Activated T-helper 2 cell treated with anti-CD3 and anti-CD28 coated beads, Interferon-gamma antibody, Interleukin-2, Interleukin-4, amounts not matched to agents 10 μg/mL and 5 μg/mL and 100 μg/mL, durations not matched to agents 14 hours and 24 hours and 36 hours (primary cell): Measurements from ENCODE around the gene UNC5C. TPM values are rescaled to one million over a fixed set of nuclear protein-coding genes. Genes with fewer than 3 reads are reported as not detected.
"Not testable (repeated sequence)": the region's sequence is repeated elsewhere in the genome, so short reads cannot be mapped to it uniquely, and the experiment has no call there.

ENCODE experiments used
- DNase-seq: peaks from one replicate; pipeline ENCODE4 v3.0.0; 2021; ENCODE audit warnings: low spot score
- H3K27ac Mint-ChIP-seq: one replicate; pipeline ENCODE4 v1.8.0; 2021; ENCODE audit warnings: mixed read lengths
- H3K27me3 Mint-ChIP-seq: one replicate; pipeline ENCODE4 v1.8.0; 2021; ENCODE audit warnings: low read depth, mixed read lengths
- H3K36me3 Mint-ChIP-seq: one replicate; pipeline ENCODE4 v1.8.0; 2021; ENCODE audit warnings: low read depth, mixed read lengths
- H3K4me1 Mint-ChIP-seq: one replicate; pipeline ENCODE4 v1.8.0; 2021; ENCODE audit warnings: low read depth, mixed read lengths
- H3K4me3 Mint-ChIP-seq: one replicate; pipeline ENCODE4 v1.8.0; 2021; ENCODE audit warnings: low read depth, mild to moderate bottlenecking, moderate library complexity, mixed read lengths
- H3K9me3 Mint-ChIP-seq: one replicate; pipeline ENCODE4 v1.8.0; 2021; ENCODE audit warnings: mixed read lengths
- intact Hi-C: fragments of 100-400 bp; cut with micrococcal nuclease; formaldehyde crosslinking; loops from one replicate; pipeline ENCODE4 v1.15.1; 2023
- total RNA-seq: library from RNA; stranded (reverse); gene quantifications from 2 replicates; pipeline ENCODE4 v1.2.3, GENCODE V29; 2022

Gene UNC5C
- total RNA-seq, 1 donor from 2014 or later = 0.11 TPM

DNA sequence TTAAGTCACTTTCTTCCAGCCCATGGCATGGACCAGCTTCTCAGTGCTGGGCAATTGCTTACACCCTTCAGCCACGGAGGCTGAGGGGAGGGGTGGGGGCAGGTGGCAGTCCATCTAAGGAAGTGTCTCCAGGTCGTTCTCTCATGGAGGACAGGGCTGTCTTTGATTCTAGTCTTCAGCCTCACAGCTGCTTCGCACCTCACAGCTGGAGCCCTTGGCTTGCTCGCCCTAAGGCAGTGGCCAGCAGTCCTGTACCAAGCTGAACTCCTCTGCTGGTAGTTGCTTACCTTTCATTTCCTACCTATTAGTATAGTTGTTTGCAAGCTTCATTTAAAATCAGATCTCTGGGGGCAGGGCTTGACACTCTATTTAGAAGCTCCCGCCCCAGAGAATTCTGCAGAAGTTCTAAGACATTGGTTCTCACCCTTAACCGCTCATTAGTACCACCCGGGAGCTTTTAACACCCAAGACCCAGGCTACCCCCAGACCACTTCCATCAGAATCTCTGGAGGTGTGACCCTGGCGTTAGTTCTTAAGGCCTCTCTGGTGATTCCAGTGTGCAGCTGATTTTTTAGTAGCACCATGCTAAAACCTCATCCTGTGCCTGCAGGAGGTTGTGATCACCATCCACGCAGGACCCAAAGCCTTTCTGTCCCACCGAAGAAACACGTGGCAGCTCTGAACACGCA lies 386.8 kb downstream of the UNC5C start:
- Mint-ChIP-seq H3K4me3 (no peak overlapping the region), H3K27ac (no peak overlapping the region), H3K27me3 (peaks cover 5% of the 10 kb centered on the region), H3K4me1 (peaks cover 13% of the 10 kb centered on the region), H3K36me3 (no peaks in the 10 kb centered on the region), H3K9me3 (no peaks in the 10 kb centered on the region)
- DNase-seq = no peak
- intact Hi-C loops = no loop called here

- intact Hi-C loops = loop anchor here (10.0 kb wide), 1 partner anchor 445 kb away; no protein-coding TSS in a partner anchor
- no peak for DNase-seq
- no peak overlapping the region for H3K27ac Mint-ChIP-seq
- no peaks in the 10 kb centered on the region for H3K9me3 Mint-ChIP-seq
- H3K4me3 Mint-ChIP-seq = no peak overlapping the region
- H3K4me1 Mint-ChIP-seq = peaks cover 22% of the 10 kb centered on the region
- no peaks in the 10 kb centered on the region for H3K36me3 Mint-ChIP-seq
- peaks cover 1% of the 10 kb centered on the region for H3K27me3 Mint-ChIP-seq
Observed at GRCh38 chr4:95159384-95159783, 389.4 kb downstream of the UNC5C start.

GRCh38 chr4:95158626-95159025 lies 390.1 kb downstream of the UNC5C start:
- intact Hi-C loops = loop anchor here (10.0 kb wide), 1 partner anchor 446 kb away; no protein-coding TSS in a partner anchor
- H3K4me3 Mint-ChIP-seq = no peak overlapping the region
- H3K36me3 Mint-ChIP-seq = no peaks in the 10 kb centered on the region
- H3K27me3 Mint-ChIP-seq = peaks cover 1% of the 10 kb centered on the region
- H3K27ac Mint-ChIP-seq = no peak overlapping the region
- DNase-seq = no peak
- no peaks in the 10 kb centered on the region for H3K9me3 Mint-ChIP-seq
- peaks cover 22% of the 10 kb centered on the region for H3K4me1 Mint-ChIP-seq

DNA sequence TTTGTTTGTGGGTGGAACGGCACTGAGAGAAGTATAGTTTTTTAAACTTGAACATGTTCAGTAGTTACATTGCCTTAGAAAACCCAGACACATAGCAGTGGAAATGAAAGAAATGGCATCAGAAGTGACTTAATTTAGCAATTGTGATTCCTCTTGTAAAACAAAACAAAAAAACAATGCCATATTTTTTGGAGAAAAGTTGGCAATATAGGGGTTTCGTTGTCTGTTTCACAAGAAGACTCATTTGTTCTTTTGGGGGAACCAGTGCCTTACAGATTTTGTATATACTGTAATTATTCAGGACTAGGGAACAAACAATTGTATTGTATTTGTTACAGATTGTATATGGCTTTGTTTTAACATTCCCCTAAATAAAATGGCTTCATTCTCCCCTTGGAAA lies 390.7 kb downstream of the UNC5C start:
- Mint-ChIP-seq H3K27me3 (peaks cover 1% of the 10 kb centered on the region), H3K36me3 (no peaks in the 10 kb centered on the region), H3K4me3 (no peak overlapping the region), H3K4me1 (peaks cover 22% of the 10 kb centered on the region), H3K27ac (no peak overlapping the region), H3K9me3 (no peaks in the 10 kb centered on the region)
- intact Hi-C loops = loop anchor here (10.0 kb wide), 1 partner anchor 447 kb away; no protein-coding TSS in a partner anchor
- no peak for DNase-seq

GRCh38 chr4:95157596-95157995 lies 391.2 kb downstream of the UNC5C start:
- Mint-ChIP-seq H3K4me3 (no peak overlapping the region), H3K27me3 (no peaks in the 10 kb centered on the region), H3K27ac (no peak overlapping the region), H3K4me1 (peaks cover 22% of the 10 kb centered on the region), H3K36me3 (no peaks in the 10 kb centered on the region), H3K9me3 (no peaks in the 10 kb centered on the region)
- DNase-seq = no peak
- intact Hi-C loops = loop anchor here (2.0 to 10.0 kb wide), 4 partner anchors 91 to 1195 kb away; partner anchors contain the start of gene UNC5C

GRCh38 chr4:95156452-95156765 lies 392.4 kb downstream of the UNC5C start:
- Mint-ChIP-seq H3K4me3 (no peak overlapping the region), H3K27ac (peak overlapping the region; percentile 78), H3K9me3 (no peaks in the 10 kb centered on the region), H3K4me1 (peaks cover 22% of the 10 kb centered on the region), H3K36me3 (no peaks in the 10 kb centered on the region), H3K27me3 (no peaks in the 10 kb centered on the region)
- DNase-seq = no peak
- intact Hi-C loops = loop anchor here (2.0 to 10.0 kb wide), 4 partner anchors 92 to 1196 kb away; partner anchors contain the start of gene UNC5C

DNA sequence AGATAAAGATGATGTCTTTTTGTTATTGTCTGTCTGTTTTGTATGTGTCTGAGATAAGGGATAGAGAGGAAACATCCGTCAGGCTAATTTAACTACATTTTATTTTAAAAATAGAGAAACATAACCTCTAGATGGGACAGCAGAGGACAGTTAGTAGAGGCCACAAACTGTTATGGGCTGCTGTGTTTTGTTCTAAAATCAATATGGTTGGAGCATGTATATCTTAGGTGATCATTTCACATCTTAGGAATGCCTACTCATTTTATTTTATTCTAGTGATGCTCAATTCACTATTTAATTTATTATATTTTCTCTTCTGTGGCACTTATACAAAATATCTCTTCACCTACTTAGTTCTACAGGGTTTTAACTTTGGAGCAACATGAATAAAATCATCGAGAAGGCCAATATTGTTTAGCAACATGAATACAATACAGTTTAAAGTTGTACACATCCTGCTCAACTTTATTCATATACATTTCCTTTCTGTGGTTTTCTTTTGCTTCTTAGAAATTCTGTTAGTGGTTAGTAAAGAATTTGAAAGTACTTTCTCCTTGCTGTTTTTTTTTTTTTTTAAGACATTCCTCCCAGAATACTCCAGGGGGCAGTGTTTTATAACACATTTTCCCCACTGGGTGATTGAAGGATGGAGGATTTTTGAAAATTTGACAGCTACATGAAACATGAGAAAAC lies 392.9 kb downstream of the UNC5C start:
- Mint-ChIP-seq H3K36me3 (no peaks in the 10 kb centered on the region), H3K4me1 (peaks cover 22% of the 10 kb centered on the region), H3K4me3 (peak overlapping the region; percentile 54), H3K9me3 (no peaks in the 10 kb centered on the region), H3K27ac (peak overlapping the region; percentile 78), H3K27me3 (no peaks in the 10 kb centered on the region)
- DNase-seq = no peak
- intact Hi-C loops = loop anchor here (2.0 to 10.0 kb wide), 4 partner anchors 93 to 1197 kb away; partner anchors contain the start of gene UNC5C

GRCh38 chr4:95153182-95153581 lies 395.6 kb downstream of the UNC5C start:
- Mint-ChIP-seq H3K4me1 (peaks cover 17% of the 10 kb centered on the region), H3K27ac (no peak overlapping the region), H3K36me3 (no peaks in the 10 kb centered on the region), H3K9me3 (no peaks in the 10 kb centered on the region), H3K4me3 (no peak overlapping the region), H3K27me3 (no peaks in the 10 kb centered on the region)
- intact Hi-C loops = loop anchor here (10.0 kb wide), 1 partner anchor 452 kb away; no protein-coding TSS in a partner anchor
- no peak for DNase-seq

- Mint-ChIP-seq H3K4me3 (no peak overlapping the region), H3K27ac (no peak overlapping the region), H3K27me3 (peaks cover 7% of the 10 kb centered on the region), H3K4me1 (peaks cover 15% of the 10 kb centered on the region), H3K9me3 (no peaks in the 10 kb centered on the region), H3K36me3 (no peaks in the 10 kb centered on the region)
- DNase-seq = no peak
- intact Hi-C loops = loop anchor here (10.0 kb wide), 1 partner anchor 454 kb away; no protein-coding TSS in a partner anchor
Observed at GRCh38 chr4:95151255-95151654, 397.5 kb downstream of the UNC5C start.

DNA sequence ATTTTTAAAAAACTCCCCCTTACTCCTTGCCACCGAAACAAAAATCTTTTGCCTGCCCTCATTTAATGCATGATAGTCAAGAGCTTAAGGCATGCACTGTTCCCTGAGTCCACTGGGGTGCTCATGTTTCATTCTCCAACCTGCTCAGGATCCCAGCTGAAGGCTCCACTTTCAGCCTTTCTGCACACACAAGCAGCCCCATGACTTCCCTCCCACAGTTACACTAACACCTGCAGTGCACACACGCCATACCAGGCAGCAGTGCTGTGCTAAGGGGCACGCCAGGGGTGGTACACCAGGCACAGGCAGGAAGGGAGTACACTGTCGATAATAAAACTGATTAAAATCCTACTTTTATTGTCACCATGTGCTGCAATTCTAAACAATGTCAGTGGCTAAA lies 405.8 kb downstream of the UNC5C start:
- intact Hi-C loops = no loop called here
- Mint-ChIP-seq H3K9me3 (peaks cover 5% of the 10 kb centered on the region), H3K27me3 (peaks cover 18% of the 10 kb centered on the region)

GRCh38 chr4:95141361-95141760 lies 407.4 kb downstream of the UNC5C start:
- Mint-ChIP-seq H3K4me1 (no peaks in the 10 kb centered on the region), H3K4me3 (no peak overlapping the region), H3K27me3 (peaks cover 16% of the 10 kb centered on the region), H3K9me3 (peaks cover 5% of the 10 kb centered on the region), H3K36me3 (no peaks in the 10 kb centered on the region), H3K27ac (no peak overlapping the region)
- intact Hi-C loops = no loop called here
- DNase-seq = no peak

More for the DNA sequence above, 405.8 kb downstream of the UNC5C start:
- Mint-ChIP-seq H3K4me3 (no peak overlapping the region), H3K27ac (no peak overlapping the region), H3K36me3 (no peaks in the 10 kb centered on the region), H3K4me1 (no peaks in the 10 kb centered on the region)
- DNase-seq = no peak

- H3K9me3 Mint-ChIP-seq, intact Hi-C loops, H3K36me3 Mint-ChIP-seq, H3K4me3 Mint-ChIP-seq, H3K27ac Mint-ChIP-seq, DNase-seq, H3K27me3 Mint-ChIP-seq, H3K4me1 Mint-ChIP-seq: not testable (repeated sequence)
Observed at GRCh38 chr4:95139424-95139823, 409.3 kb downstream of the UNC5C start.

DNA sequence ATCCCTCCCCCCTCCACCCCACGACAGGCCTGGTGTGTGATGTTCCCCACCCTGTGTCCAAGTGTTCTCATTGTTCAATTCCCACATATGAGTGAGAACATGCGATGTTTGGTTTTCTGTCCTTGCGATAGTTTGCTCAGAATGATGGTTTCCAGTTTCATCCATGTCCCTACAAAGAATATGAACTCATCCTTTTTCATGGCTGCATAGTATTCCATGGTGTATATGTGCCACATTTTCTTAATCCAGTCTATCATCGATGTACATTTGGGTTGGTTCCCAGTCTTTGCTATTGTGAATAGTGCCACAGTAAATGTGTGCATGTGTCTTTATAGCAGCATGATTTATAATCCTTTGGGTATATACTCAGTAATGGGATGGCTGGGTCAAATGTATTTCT lies 414.8 kb downstream of the UNC5C start:
- H3K4me1 Mint-ChIP-seq, H3K27ac Mint-ChIP-seq, H3K36me3 Mint-ChIP-seq, intact Hi-C loops, DNase-seq, H3K9me3 Mint-ChIP-seq, H3K4me3 Mint-ChIP-seq: not testable (repeated sequence)
- H3K27me3 Mint-ChIP-seq = peaks cover 10% of the 10 kb centered on the region
